ENCODE results near the gene TTLL7.
"Not testable (repeated sequence)": the region's sequence is repeated elsewhere in the genome, so short reads cannot be mapped to it uniquely, and the experiment has no call there.

The TTLL7 gene

GRCh38 chr1:83995649-83996048 lies 3.3 kb downstream of the TTLL7 start:
- DNase-seq (ENCODE audit: low spot score): no peak

- DNase-seq (ENCODE audit: low spot score): no peak
Measured at GRCh38 chr1:83994111-83994510, 4.8 kb downstream of the TTLL7 start.

- no peak for DNase-seq (ENCODE audit: low spot score)
Measured at GRCh38 chr1:83990734-83991133, 8.2 kb downstream of the TTLL7 start.

GRCh38 chr1:83985048-83985447 lies 13.9 kb downstream of the TTLL7 start:
- no peak for DNase-seq (ENCODE audit: low spot score)

- not testable (repeated sequence) for DNase-seq (ENCODE audit: low spot score)
Measured at GRCh38 chr1:83983918-83984317, 15.0 kb downstream of the TTLL7 start.

- DNase-seq (ENCODE audit: low spot score): no peak
Measured at GRCh38 chr1:83978056-83978455, 20.9 kb downstream of the TTLL7 start.

GRCh38 chr1:83976920-83977319 lies 22.0 kb downstream of the TTLL7 start:
- DNase-seq (ENCODE audit: low spot score): no peak

GRCh38 chr1:83970802-83971201 lies 28.1 kb downstream of the TTLL7 start:
- no peak for DNase-seq (ENCODE audit: low spot score)

GRCh38 chr1:83970114-83970513 lies 28.8 kb downstream of the TTLL7 start:
- no peak for DNase-seq (ENCODE audit: low spot score)

- DNase-seq (ENCODE audit: low spot score): no peak
Measured at GRCh38 chr1:83967336-83967735, 31.6 kb downstream of the TTLL7 start.

GRCh38 chr1:83964153-83964552 lies 34.8 kb downstream of the TTLL7 start:
- no peak for DNase-seq (ENCODE audit: low spot score)

- DNase-seq (ENCODE audit: low spot score): peak; percentile 83
Measured at GRCh38 chr1:83961571-83962295, 37.2 kb downstream of the TTLL7 start.

- peak; percentile 96 for DNase-seq (ENCODE audit: low spot score)
Measured at GRCh38 chr1:83960669-83961277, 38.2 kb downstream of the TTLL7 start.

GRCh38 chr1:83959824-83960498 lies 39.0 kb downstream of the TTLL7 start:
- DNase-seq (ENCODE audit: low spot score): peak; percentile 55

- DNase-seq (ENCODE audit: low spot score): no peak
Measured at GRCh38 chr1:83958704-83959103, 40.2 kb downstream of the TTLL7 start.

- DNase-seq (ENCODE audit: low spot score): no peak
Measured at GRCh38 chr1:83954166-83954823, 44.6 kb downstream of the TTLL7 start.

GRCh38 chr1:83950106-83950661 lies 48.7 kb downstream of the TTLL7 start:
- no peak for DNase-seq (ENCODE audit: low spot score)

- no peak for DNase-seq (ENCODE audit: low spot score)
Measured at GRCh38 chr1:83942914-83943313, 56.0 kb downstream of the TTLL7 start.

- no peak for DNase-seq (ENCODE audit: low spot score)
Measured at GRCh38 chr1:83934550-83934949, 64.4 kb downstream of the TTLL7 start.

GRCh38 chr1:83932693-83933092 lies 66.2 kb downstream of the TTLL7 start:
- DNase-seq (ENCODE audit: low spot score): no peak

- DNase-seq (ENCODE audit: low spot score): no peak
Measured at GRCh38 chr1:83932281-83932680, 66.7 kb downstream of the TTLL7 start.

- DNase-seq (ENCODE audit: low spot score): peak; percentile 89
Measured at GRCh38 chr1:83931658-83932253, 67.2 kb downstream of the TTLL7 start.
